Choroid plexus epithelial cell (primary cell): ENCODE measurements around the gene MAMDC2.
A peak's percentile ranks its signal among the peaks of the same experiment; 100 is the strongest.
"Not testable (repeated sequence)": the region's sequence is repeated elsewhere in the genome, so short reads cannot be mapped to it uniquely, and the experiment has no call there.

Experiments used
- DNase-seq: peaks from one replicate; pipeline ENCODE4 v3.0.0-alpha.2; 2010; ENCODE audit warnings: low read depth
- H3K4me3 ChIP-seq: 2 replicates; pipeline ENCODE4 v1.5.1; 2011; ENCODE audit warnings: low read depth, mild to moderate bottlenecking, control low read depth, low read length, moderate library complexity
- TF ChIP-seq, protein P1 (sequence below): conservative IDR thresholded peaks from 2 replicates; pipeline ENCODE4 v1.5.1; 2011; ENCODE audit warnings: low read depth, mild to moderate bottlenecking, control low read depth, inconsistent platforms, low read length, moderate library complexity

Gene MAMDC2

DNA sequence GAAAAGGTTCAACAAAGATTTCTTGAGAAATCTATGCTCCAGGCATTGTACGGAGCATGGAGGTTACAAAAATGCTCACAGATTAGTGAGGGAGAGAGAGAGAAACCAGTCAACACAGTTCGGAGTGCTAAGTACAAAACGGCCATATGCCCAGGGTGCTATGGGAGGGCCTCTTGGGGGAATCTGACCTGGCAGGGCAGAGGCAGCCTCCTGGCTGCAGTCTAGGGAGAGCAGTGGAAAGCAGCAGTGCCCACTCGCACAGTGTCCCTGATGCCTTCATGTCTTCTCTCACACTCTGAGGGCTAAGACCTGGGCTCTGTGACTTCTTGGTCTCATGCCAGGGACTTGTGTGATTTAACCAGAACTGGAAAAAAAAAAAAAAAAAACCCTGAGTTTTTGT lies 185.4 kb downstream of the MAMDC2 start:
- TF ChIP-seq, protein P1, sequence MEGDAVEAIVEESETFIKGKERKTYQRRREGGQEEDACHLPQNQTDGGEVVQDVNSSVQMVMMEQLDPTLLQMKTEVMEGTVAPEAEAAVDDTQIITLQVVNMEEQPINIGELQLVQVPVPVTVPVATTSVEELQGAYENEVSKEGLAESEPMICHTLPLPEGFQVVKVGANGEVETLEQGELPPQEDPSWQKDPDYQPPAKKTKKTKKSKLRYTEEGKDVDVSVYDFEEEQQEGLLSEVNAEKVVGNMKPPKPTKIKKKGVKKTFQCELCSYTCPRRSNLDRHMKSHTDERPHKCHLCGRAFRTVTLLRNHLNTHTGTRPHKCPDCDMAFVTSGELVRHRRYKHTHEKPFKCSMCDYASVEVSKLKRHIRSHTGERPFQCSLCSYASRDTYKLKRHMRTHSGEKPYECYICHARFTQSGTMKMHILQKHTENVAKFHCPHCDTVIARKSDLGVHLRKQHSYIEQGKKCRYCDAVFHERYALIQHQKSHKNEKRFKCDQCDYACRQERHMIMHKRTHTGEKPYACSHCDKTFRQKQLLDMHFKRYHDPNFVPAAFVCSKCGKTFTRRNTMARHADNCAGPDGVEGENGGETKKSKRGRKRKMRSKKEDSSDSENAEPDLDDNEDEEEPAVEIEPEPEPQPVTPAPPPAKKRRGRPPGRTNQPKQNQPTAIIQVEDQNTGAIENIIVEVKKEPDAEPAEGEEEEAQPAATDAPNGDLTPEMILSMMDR = no peak
- no peak overlapping the region for H3K4me3 ChIP-seq
- peak; percentile 27 for DNase-seq

GRCh38 chr9:70229579-70229978 lies 185.9 kb downstream of the MAMDC2 start:
- TF ChIP-seq, protein P1 = peak; percentile 56
- peak; percentile 63 for DNase-seq
- H3K4me3 ChIP-seq = no peak overlapping the region

GRCh38 chr9:70232476-70232875 lies 188.8 kb downstream of the MAMDC2 start:
- DNase-seq = no peak
- TF ChIP-seq, protein P1 = no peak
- no peak overlapping the region for H3K4me3 ChIP-seq

GRCh38 chr9:70234208-70234607 lies 190.6 kb downstream of the MAMDC2 start:
- H3K4me3 ChIP-seq, DNase-seq: not testable (repeated sequence)

DNA sequence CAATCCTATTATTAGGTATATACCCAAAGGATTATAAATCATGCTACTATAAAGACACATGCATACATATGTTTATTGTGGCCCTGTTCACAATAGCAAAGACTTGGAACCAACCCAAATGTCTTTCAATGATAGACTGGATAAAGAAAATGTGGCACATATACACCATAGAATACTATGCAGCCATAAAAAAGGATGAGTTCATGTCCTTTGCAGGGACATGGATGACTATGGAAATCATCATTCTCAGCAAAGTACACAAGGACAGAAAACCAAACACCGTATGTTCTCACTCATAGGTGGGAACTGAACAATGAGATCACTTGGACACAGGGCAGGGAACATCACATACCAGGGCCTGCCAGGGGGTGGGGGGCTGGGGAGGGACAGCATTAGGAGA lies 202.3 kb downstream of the MAMDC2 start:
- not testable (repeated sequence) for DNase-seq, H3K4me3 ChIP-seq

DNA sequence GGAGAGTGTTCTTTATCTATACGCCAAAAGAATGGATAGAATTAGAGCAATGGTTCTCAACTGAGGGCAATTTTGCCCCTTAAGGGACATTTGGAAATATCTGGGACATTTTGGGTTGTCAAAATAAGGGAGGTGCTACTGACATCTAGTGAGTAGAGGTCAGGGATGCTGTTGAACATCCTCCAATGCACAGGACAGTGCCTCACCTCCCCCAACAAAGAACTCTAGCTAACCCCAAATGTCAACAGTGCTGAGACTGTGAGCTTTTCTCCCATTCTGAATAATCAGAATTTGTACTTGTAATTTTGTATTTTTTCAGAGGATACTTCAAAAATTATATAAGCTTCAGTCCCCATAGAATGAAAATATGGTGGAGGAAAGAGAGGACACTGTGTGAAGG lies 206.6 kb downstream of the MAMDC2 start:
- no peak for DNase-seq
- TF ChIP-seq, protein P1 = no peak
- no peak overlapping the region for H3K4me3 ChIP-seq

- TF ChIP-seq, protein P1 = no peak
- peak overlapping the region; percentile 40 for H3K4me3 ChIP-seq
- peak; percentile 9 for DNase-seq
These were observed 211.8 kb downstream of the MAMDC2 start for GRCh38 chr9:70255486-70255885.

DNA sequence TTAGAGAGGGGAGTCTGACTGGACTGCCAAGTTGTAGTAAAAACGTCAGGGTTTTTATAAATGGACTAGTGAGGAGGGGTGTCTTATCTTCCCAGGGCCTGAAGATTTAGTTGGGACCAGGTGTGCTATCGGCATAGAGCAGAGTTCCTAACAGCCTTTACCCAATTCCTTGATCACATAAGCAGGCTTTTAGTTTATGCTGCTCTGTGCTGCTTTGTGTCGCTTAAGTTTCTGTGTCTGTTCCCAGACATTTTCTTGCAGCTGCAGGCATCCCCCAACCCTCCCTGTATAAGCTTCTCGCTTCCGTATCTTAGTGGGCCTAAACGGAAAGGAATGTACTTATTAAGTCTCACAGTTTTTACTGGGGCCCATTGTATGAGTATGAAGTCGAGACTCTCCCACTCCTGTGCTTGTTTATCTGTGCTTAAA lies 212.5 kb downstream of the MAMDC2 start:
- DNase-seq = peak; percentile 88
- TF ChIP-seq, protein P1 = no peak
- H3K4me3 ChIP-seq = peak overlapping the region; percentile 40
